SK-N-SH treated with all-trans-retinoic acid at 6 μM for 48 hours (cell line): ENCODE data around the gene ANKRD23.

ENCODE experiments used
- ATAC-seq: fragments of 200-7000 bp; cut with Tn5 transposase; 3 replicates; pipeline ENCODE4 v1.9.1; 2020; ENCODE audit warnings: mild to moderate bottlenecking, moderate library complexity
- ARNTL ChIP-seq: fragments of 450-650 bp; formaldehyde crosslinking; IDR thresholded peaks from 2 replicates; pipeline ENCODE4 v1.5.0; 2020; ENCODE audit warnings: low read depth, mild to moderate bottlenecking, moderate library complexity, borderline replicate concordance
- BACH2 ChIP-seq: fragments of 250-450 bp; sonication (Bioruptor Pico); IDR thresholded peaks from 2 replicates; pipeline ENCODE4 v1.9.0; 2021; ENCODE audit warnings: mild to moderate bottlenecking, borderline replicate concordance
- CREB5 ChIP-seq: fragments of 250-450 bp; sonication (Bioruptor Pico); IDR thresholded peaks from 2 replicates; pipeline ENCODE4 v1.5.1; 2020; ENCODE audit warnings: low read depth, mild to moderate bottlenecking, moderate library complexity
- CSDC2 ChIP-seq: fragments of 250-450 bp; sonication (Bioruptor Pico); IDR thresholded peaks from 2 replicates; pipeline ENCODE4 v1.5.0; 2020; ENCODE audit warnings: mild to moderate bottlenecking, moderate library complexity
- ESRRG ChIP-seq: fragments of 250-450 bp; sonication (Bioruptor Pico); IDR thresholded peaks from 2 replicates; pipeline ENCODE4 v1.6.1; 2021; ENCODE audit warnings: mild to moderate bottlenecking
- GLIS3 ChIP-seq: fragments of 250-450 bp; sonication (Bioruptor Pico); IDR thresholded peaks from 2 replicates; pipeline ENCODE4 v1.5.0; 2020; ENCODE audit warnings: mild to moderate bottlenecking, moderate library complexity
- ISL1 ChIP-seq: fragments of 250-450 bp; sonication (Bioruptor Pico); IDR thresholded peaks from 2 replicates; pipeline ENCODE4 v2.1.2; 2022; ENCODE audit warnings: mild to moderate bottlenecking, moderate library complexity
- OSR1 ChIP-seq: fragments of 250-450 bp; sonication (Bioruptor Pico); IDR thresholded peaks from 2 replicates; pipeline ENCODE4 v1.8.0; 2022; ENCODE audit warnings: moderate library complexity, mild to moderate bottlenecking, inconsistent platforms
- PPARA ChIP-seq: fragments of 250-450 bp; sonication (Bioruptor Pico); IDR thresholded peaks from 2 replicates; pipeline ENCODE4 v1.5.0; 2020; ENCODE audit warnings: mild to moderate bottlenecking, borderline replicate concordance
- RARB ChIP-seq: fragments of 250-450 bp; sonication (Bioruptor Pico); IDR thresholded peaks from 2 replicates; pipeline ENCODE4 v1.8.0; 2021; ENCODE audit warnings: mild to moderate bottlenecking, moderate library complexity
- TCF4 ChIP-seq: fragments of 250-450 bp; sonication (Bioruptor Pico); IDR thresholded peaks from 2 replicates; pipeline ENCODE4 v1.8.0; 2021; ENCODE audit warnings: mild to moderate bottlenecking, moderate library complexity, borderline replicate concordance
- ZC3H10 ChIP-seq: fragments of 250-450 bp; sonication (Bioruptor Pico); IDR thresholded peaks from 2 replicates; pipeline ENCODE4 v1.5.1; 2021; ENCODE audit warnings: mild to moderate bottlenecking, moderate library complexity
- ZFP3 ChIP-seq: fragments of 250-450 bp; sonication (Bioruptor Pico); IDR thresholded peaks from 2 replicates; pipeline ENCODE4 v1.5.0; 2020; ENCODE audit warnings: mild to moderate bottlenecking, moderate library complexity
- ZFP30 ChIP-seq: fragments of 450-650 bp; formaldehyde crosslinking; IDR thresholded peaks from 2 replicates; pipeline ENCODE4 v1.5.0; 2022; ENCODE audit warnings: mild to moderate bottlenecking, moderate library complexity
- ZNF8 ChIP-seq: fragments of 450-650 bp; formaldehyde crosslinking; IDR thresholded peaks from 2 replicates; pipeline ENCODE4 v1.5.0; 2020; ENCODE audit warnings: mild to moderate bottlenecking, moderate library complexity
- TF ChIP-seq, protein P1 (sequence below): fragments of 250-450 bp; sonication (Bioruptor Pico); IDR thresholded peaks from 2 replicates; pipeline ENCODE4 v1.5.0; 2020; ENCODE audit warnings: mild to moderate bottlenecking, moderate library complexity
- TF ChIP-seq, protein P2 (sequence below): fragments of 250-450 bp; sonication (Bioruptor Pico); IDR thresholded peaks from 2 replicates; pipeline ENCODE4 v1.5.1; 2021; ENCODE audit warnings: mild to moderate bottlenecking, moderate library complexity
- TF ChIP-seq, protein P3 (sequence below): fragments of 250-450 bp; sonication (Bioruptor Pico); IDR thresholded peaks from 2 replicates; pipeline ENCODE4 v1.8.0; 2021; ENCODE audit warnings: low read depth, mild to moderate bottlenecking, moderate library complexity, borderline replicate concordance

The ANKRD23 gene

DNA sequence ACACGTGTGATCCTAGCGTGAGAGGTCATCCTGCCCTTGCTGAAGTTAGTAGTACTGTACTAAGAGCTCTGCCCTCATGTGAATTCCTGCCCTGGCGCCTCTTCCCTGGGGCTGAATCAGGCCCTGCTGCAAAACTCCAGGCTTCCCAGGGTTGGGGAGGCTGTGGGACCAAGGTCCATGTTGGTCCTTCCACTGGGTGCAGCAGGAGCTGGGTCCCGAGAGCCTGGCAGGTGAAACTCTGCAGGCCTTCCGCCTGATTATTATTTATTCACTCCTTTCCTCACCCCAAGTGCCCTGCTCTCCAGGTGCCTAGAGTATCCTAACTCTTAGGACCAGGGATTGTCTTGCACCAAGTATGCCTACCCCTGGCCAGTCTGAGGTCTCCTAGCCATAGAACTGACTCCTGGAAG lies 33.0 kb downstream of the ANKRD23 start (continued):
- TF ChIP-seq, protein P1, sequence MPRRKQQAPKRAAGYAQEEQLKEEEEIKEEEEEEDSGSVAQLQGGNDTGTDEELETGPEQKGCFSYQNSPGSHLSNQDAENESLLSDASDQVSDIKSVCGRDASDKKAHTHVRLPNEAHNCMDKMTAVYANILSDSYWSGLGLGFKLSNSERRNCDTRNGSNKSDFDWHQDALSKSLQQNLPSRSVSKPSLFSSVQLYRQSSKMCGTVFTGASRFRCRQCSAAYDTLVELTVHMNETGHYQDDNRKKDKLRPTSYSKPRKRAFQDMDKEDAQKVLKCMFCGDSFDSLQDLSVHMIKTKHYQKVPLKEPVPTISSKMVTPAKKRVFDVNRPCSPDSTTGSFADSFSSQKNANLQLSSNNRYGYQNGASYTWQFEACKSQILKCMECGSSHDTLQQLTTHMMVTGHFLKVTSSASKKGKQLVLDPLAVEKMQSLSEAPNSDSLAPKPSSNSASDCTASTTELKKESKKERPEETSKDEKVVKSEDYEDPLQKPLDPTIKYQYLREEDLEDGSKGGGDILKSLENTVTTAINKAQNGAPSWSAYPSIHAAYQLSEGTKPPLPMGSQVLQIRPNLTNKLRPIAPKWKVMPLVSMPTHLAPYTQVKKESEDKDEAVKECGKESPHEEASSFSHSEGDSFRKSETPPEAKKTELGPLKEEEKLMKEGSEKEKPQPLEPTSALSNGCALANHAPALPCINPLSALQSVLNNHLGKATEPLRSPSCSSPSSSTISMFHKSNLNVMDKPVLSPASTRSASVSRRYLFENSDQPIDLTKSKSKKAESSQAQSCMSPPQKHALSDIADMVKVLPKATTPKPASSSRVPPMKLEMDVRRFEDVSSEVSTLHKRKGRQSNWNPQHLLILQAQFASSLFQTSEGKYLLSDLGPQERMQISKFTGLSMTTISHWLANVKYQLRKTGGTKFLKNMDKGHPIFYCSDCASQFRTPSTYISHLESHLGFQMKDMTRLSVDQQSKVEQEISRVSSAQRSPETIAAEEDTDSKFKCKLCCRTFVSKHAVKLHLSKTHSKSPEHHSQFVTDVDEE (CRISPR knock-in tag), result no peak

GRCh38 chr2:96809951-96810782 lies 33.7 kb downstream of the ANKRD23 start:
- ATAC-seq, result no peak
- TF ChIP-seq ZFP30 (CRISPR knock-in tag) (no peak), ESRRG (CRISPR knock-in tag) (no peak), CSDC2 (CRISPR knock-in tag) (no peak), CREB5 (CRISPR knock-in tag) (no peak), OSR1 (no peak), ARNTL (no peak), PPARA (CRISPR knock-in tag) (no peak), RARB (no peak), TCF4 (no peak), BACH2 (CRISPR knock-in tag) (no peak), ZC3H10 (no peak), GLIS3 (CRISPR knock-in tag) (no peak), ISL1 (CRISPR knock-in tag) (no peak), ZNF8 (no peak), ZFP3 (CRISPR knock-in tag) (no peak)
- TF ChIP-seq, protein P2, sequence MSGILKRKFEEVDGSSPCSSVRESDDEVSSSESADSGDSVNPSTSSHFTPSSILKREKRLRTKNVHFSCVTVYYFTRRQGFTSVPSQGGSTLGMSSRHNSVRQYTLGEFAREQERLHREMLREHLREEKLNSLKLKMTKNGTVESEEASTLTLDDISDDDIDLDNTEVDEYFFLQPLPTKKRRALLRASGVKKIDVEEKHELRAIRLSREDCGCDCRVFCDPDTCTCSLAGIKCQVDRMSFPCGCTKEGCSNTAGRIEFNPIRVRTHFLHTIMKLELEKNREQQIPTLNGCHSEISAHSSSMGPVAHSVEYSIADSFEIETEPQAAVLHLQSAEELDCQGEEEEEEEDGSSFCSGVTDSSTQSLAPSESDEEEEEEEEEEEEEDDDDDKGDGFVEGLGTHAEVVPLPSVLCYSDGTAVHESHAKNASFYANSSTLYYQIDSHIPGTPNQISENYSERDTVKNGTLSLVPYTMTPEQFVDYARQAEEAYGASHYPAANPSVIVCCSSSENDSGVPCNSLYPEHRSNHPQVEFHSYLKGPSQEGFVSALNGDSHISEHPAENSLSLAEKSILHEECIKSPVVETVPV (CRISPR knock-in tag), result no peak
- TF ChIP-seq, protein P3, sequence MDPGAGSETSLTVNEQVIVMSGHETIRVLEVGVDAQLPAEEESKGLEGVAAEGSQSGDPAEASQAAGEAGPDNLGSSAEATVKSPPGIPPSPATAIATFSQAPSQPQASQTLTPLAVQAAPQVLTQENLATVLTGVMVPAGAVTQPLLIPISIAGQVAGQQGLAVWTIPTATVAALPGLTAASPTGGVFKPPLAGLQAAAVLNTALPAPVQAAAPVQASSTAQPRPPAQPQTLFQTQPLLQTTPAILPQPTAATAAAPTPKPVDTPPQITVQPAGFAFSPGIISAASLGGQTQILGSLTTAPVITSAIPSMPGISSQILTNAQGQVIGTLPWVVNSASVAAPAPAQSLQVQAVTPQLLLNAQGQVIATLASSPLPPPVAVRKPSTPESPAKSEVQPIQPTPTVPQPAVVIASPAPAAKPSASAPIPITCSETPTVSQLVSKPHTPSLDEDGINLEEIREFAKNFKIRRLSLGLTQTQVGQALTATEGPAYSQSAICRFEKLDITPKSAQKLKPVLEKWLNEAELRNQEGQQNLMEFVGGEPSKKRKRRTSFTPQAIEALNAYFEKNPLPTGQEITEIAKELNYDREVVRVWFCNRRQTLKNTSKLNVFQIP, result no peak
- TF ChIP-seq, protein P1 (CRISPR knock-in tag), result no peak

DNA sequence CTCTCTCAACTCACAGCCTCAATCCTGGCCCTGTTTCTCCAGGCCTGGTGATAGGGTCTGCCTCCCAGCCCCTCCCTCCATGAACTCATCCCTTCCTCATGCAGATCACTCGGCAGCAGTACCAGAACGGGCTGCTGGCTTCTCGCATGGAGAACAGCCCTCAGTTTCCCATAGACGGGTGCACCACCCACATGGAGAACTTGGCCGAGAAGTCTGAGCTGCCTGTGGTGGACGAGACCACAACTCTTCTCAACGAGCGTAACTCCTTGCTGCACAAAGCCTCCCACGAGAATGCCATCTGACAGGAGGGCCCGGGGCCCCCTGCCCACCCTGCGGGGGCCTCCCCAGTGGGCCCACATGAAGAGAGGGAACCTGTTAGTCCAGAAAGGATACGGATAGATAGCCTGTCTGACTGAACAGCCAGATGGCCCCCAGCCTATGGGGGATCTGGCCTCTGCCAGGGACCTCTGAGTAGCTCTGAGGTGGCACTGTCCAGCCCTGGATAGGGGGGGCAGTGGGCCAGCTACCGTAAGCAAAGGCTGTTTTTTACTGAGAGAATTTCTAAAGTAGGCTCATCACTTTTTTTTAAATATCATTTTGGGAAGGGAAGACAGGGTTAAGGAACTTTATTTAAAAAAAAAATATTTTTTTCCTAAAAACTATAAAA lies 34.5 kb downstream of the ANKRD23 start:
- no peak for ATAC-seq
- no peak for TF ChIP-seq PPARA (CRISPR knock-in tag)
- TF ChIP-seq CREB5 (CRISPR knock-in tag), result no peak
- TF ChIP-seq RARB, result no peak
- no peak for TF ChIP-seq GLIS3 (CRISPR knock-in tag)
- no peak for TF ChIP-seq BACH2 (CRISPR knock-in tag)
- TF ChIP-seq ZFP30 (CRISPR knock-in tag), result no peak
